ENCODE data around the gene ZMIZ1. TPM values are rescaled to one million over a fixed set of nuclear protein-coding genes. Genes with fewer than 3 reads are reported as not detected.

Gene ZMIZ1
- total RNA-seq, 6 experiments from 2014 or later = 38.6 to 60.3 (median 51.2) TPM

GRCh38 chr10:79082631-79083596, 14.1 kb downstream of the ZMIZ1 start:
- DNase-seq = no peak
- Mint-ChIP-seq H3K36me3 (ENCODE audit: low read depth) (peaks cover 5% of the 10 kb centered on the region; the same call in 1 of the 2 replicates), H3K27ac (peak overlapping the region; percentile 95), H3K9me3 (no peaks in the 10 kb centered on the region), H3K27me3 (ENCODE audit: insufficient read depth) (peaks cover 6% of the 10 kb centered on the region; the same call in 1 of the 2 replicates), H3K4me1 (ENCODE audit: low read depth) (peaks cover 80% of the 10 kb centered on the region), H3K4me3 (peak overlapping the region; percentile 49)
- no peak for TF ChIP-seq CTCF (IDR thresholded peaks at IDR 0.05)

DNA sequence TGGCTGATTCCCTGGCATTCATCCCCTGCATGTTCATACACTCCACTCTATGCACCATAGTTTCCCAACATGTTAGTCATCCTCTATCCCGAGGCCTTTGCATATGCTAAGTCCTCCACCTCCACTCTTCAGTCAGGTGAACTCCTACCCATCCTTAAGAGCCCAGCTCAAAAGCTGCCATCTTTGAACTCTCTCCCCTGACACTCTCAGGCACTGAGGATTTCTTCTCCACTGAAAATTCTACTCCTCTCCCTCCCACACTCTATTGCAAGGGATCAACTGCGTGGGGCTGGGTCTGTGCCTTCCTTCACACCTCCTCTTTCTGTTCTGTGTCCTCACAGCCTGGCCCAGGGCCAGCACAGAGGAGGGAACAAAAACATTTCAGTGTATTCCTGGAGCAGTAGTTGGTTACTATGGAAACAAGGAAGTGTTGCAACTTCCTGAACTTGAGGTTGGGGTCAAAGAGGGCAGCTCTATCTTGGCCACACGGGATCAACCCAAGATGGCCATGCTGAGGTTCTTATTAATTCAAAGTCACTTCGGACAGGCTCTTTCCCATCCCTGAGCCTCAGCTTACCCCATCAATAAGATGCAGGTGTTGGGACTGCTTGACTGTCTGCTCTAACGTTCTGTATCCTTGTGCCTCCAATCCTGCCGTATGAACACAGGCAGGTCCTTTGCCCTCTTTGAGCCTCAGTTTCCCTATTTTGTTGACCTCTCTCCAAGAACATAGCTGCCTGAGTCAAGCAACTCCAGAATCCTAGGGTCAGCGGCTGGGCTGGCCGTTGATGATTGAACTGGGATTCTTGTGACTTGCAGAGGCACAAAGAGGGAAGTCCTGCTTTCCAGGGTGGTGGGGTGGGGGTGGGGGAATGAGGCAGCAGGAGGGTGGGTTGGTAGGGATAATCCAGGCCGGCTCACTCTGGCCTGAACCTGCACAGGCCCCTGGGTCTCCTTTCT, 15.5 kb downstream of the ZMIZ1 start:
- peak; percentile 77 for DNase-seq
- TF ChIP-seq CTCF (IDR thresholded peaks at IDR 0.05) = no peak
- Mint-ChIP-seq H3K36me3 (ENCODE audit: low read depth) (peaks cover 5% of the 10 kb centered on the region; the same call in 1 of the 2 replicates), H3K9me3 (no peaks in the 10 kb centered on the region), H3K27me3 (ENCODE audit: insufficient read depth) (peaks cover 4% of the 10 kb centered on the region; the same call in 1 of the 2 replicates), H3K27ac (peak overlapping the region; percentile 95), H3K4me1 (ENCODE audit: low read depth) (peaks cover 69% of the 10 kb centered on the region), H3K4me3 (peak overlapping the region; percentile 49)

DNA sequence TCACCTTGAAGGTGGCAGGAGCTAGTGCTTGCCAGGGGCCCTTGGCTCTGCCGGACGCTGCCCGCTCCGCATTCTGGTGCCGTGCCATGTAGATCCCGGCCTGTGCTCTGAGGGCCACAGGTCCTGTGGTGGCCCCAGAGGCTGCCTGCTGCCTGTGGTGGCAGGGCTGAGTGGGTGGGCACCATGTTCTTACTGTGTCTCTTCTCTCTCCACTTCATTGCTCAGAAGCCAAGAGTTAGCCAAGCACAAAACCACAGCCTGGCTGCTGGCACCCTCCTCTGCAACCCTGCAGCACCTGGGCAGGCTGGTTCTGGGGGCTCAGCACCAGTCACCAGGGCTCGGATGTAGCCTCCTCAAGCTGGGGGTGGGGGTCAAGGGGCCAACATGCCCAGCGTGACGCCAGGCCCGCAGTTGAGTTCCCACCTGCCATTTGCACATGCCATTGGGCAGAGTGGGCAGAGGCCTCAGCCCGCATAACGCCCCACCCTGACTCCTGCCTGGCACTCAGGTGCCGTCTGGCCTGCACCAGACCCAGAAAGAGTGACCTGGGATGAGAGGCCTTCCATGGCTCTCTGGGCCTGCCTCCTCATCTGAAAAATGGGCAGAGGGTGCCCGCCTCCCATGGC, 16.3 kb downstream of the ZMIZ1 start:
- DNase-seq = no peak
- peaks cover 69% of the 10 kb centered on the region for H3K4me1 Mint-ChIP-seq (ENCODE audit: low read depth)
- H3K9me3 Mint-ChIP-seq = no peaks in the 10 kb centered on the region
- peak overlapping the region; percentile 72 for H3K27ac Mint-ChIP-seq
- no peak overlapping the region for H3K4me3 Mint-ChIP-seq
- peaks cover 5% of the 10 kb centered on the region; the same call in 1 of the 2 replicates for H3K36me3 Mint-ChIP-seq (ENCODE audit: low read depth)
- 0 out of 2 replicates have a peak, but pooled peaks have one; percentile 12 for TF ChIP-seq CTCF (IDR thresholded peaks at IDR 0.05)
- H3K27me3 Mint-ChIP-seq (ENCODE audit: insufficient read depth) = peaks cover under 1% of the 10 kb centered on the region; the same call in 1 of the 2 replicates

DNA sequence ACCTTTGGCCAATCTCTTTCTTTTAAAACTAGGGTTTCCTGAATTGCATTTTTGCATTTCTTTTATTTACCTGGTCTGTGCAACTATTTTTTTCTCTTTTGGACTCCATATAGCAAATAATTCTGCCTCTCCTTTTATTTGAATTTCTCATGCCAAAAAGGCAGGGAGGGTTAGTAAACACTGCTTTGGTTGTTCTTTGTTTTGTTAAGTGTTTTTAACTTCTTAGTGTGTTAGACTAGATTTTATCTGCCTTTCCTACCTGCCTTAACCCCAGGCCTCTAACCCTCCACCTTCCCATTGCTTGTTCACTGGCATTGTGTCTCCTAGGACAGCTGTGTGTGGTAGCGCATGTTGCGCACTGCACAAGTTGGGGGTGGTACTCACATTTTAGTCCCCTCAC, 18.1 kb downstream of the ZMIZ1 start:
- no peak overlapping the region for H3K4me3 Mint-ChIP-seq
- no peaks in the 10 kb centered on the region for H3K27me3 Mint-ChIP-seq (ENCODE audit: insufficient read depth)
- no peak for DNase-seq
- peaks cover 69% of the 10 kb centered on the region for H3K4me1 Mint-ChIP-seq (ENCODE audit: low read depth)
- no peaks in the 10 kb centered on the region for H3K9me3 Mint-ChIP-seq
- H3K36me3 Mint-ChIP-seq (ENCODE audit: low read depth) = peaks cover 4% of the 10 kb centered on the region; the same call in 1 of the 2 replicates
- H3K27ac Mint-ChIP-seq = peak overlapping the region; percentile 36; the same call in 1 of the 2 replicates
- no peak for TF ChIP-seq CTCF (IDR thresholded peaks at IDR 0.05)

DNA sequence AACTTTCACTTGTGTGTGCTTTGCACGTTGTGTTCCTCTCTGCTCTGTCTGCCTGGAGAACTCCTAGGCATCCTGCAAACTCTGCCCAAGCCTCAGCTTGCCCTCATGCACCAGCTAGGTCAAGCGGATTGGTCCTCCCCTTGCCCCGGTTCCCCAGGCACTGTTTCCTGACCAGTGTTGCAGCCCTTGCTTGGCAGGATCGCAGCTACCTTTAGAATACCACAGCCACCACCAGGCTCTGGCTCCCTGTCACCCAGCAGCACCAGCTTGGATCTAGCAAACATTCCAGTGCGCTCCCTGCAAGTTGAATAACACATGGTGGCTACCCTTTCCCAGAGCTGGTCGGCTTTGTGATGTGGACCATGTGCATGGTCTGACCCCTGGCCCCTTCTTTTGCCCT, 19.0 kb downstream of the ZMIZ1 start:
- Mint-ChIP-seq H3K4me3 (no peak overlapping the region), H3K4me1 (ENCODE audit: low read depth) (peaks cover 69% of the 10 kb centered on the region), H3K36me3 (ENCODE audit: low read depth) (peaks cover 6% of the 10 kb centered on the region; the same call in 1 of the 2 replicates), H3K27me3 (ENCODE audit: insufficient read depth) (no peaks in the 10 kb centered on the region), H3K9me3 (no peaks in the 10 kb centered on the region), H3K27ac (no peak overlapping the region)
- no peak for DNase-seq
- no peak for TF ChIP-seq CTCF (IDR thresholded peaks at IDR 0.05)

All from HFFc6 (cell line).